DND-41 (cell line): ENCODE data around the gene ACVRL1.

Source experiments
- ATAC-seq: fragments of 200-7000 bp; cut with Tn5 transposase; 3 replicates; pipeline ENCODE4 v1.9.1; 2021; ENCODE audit warnings: low read depth; ENCODE audit not compliant: insufficient read depth
- DNase-seq: peaks from one replicate; pipeline ENCODE4 v3.0.0-alpha.2; 2020
- H2AFZ ChIP-seq: 2 replicates; pipeline ENCODE4 v1.6.0; 2012; ENCODE audit warnings: low read depth, low read length
- H3K27ac ChIP-seq: 2 replicates; pipeline ENCODE4 v1.5.1; 2012; ENCODE audit warnings: low read length, inconsistent platforms
- H3K27me3 ChIP-seq: fragments of 200-600 bp; sonication (generic); 2 replicates; pipeline ENCODE4 v1.6.0; 2012; ENCODE audit warnings: low read length, mild to moderate bottlenecking, inconsistent platforms; ENCODE audit not compliant: insufficient read depth, poor library complexity
- H3K36me3 ChIP-seq: 2 replicates; pipeline ENCODE4 v1.5.1; 2012; ENCODE audit warnings: low read length, inconsistent platforms; ENCODE audit not compliant: insufficient read depth
- H3K4me1 ChIP-seq: 2 replicates; pipeline ENCODE4 v1.5.1; 2012; ENCODE audit warnings: mild to moderate bottlenecking, low read length; ENCODE audit not compliant: insufficient read depth
- H3K4me2 ChIP-seq: 2 replicates; pipeline ENCODE4 v1.6.0; 2012; ENCODE audit warnings: mild to moderate bottlenecking, moderate library complexity, low read length, inconsistent platforms; ENCODE audit not compliant: insufficient read depth
- H3K4me3 ChIP-seq, 2 experiments: fragments of 200-600 bp in 1 of 2; shearing (Covaris generic) in 1 of 2; 2 replicates each; pipeline ENCODE4 v1.5.1; 2012 to 2016; ENCODE audit warnings: inconsistent platforms in 2 of 2, low read length in 2 of 2, mild to moderate bottlenecking in 2 of 2, low read depth in 1 of 2, moderate library complexity in 1 of 2
- H3K79me2 ChIP-seq: 2 replicates; pipeline ENCODE4 v1.6.0; 2012; ENCODE audit warnings: low read length, inconsistent platforms; ENCODE audit not compliant: insufficient read depth
- H3K9ac ChIP-seq: 2 replicates; pipeline ENCODE4 v1.6.0; 2012; ENCODE audit warnings: low read depth, mild to moderate bottlenecking, inconsistent platforms, low read length, moderate library complexity
- H3K9me3 ChIP-seq: 2 replicates; pipeline ENCODE4 v1.5.1; 2012; ENCODE audit warnings: low read length, moderate library complexity, mild to moderate bottlenecking, inconsistent platforms; ENCODE audit not compliant: insufficient read depth, severe bottlenecking
- H4K20me1 ChIP-seq: 2 replicates; pipeline ENCODE4 v1.6.0; 2012; ENCODE audit warnings: low read length; ENCODE audit not compliant: insufficient read depth
- CTCF ChIP-seq: IDR thresholded peaks from 2 replicates; pipeline ENCODE4 v1.5.1; 2012; ENCODE audit warnings: borderline replicate concordance, low read length, moderate library complexity, mild to moderate bottlenecking; ENCODE audit not compliant: poor library complexity, severe bottlenecking; ENCODE audit errors: extremely low read depth
- EZH2 ChIP-seq: IDR thresholded peaks from 3 replicates; pipeline ENCODE4 v1.6.1; 2012; ENCODE audit warnings: borderline replicate concordance, low read depth, mild to moderate bottlenecking, moderate library complexity, low read length, inconsistent platforms; ENCODE audit not compliant: severe bottlenecking

Gene ACVRL1

GRCh38 chr12:51962737-51963136, 55.4 kb downstream of the ACVRL1 start:
- H3K4me1 ChIP-seq = no peaks in the 10 kb centered on the region
- ATAC-seq = no peak
- H3K9me3 ChIP-seq = no peaks in the 10 kb centered on the region
- H3K36me3 ChIP-seq = 0 out of 2 replicates have a peak, but pooled peaks cover 6% of the 10 kb centered on the region
- DNase-seq = no peak
- no peaks in the 10 kb centered on the region for H3K27me3 ChIP-seq
- peaks cover 61% of the 10 kb centered on the region for H3K79me2 ChIP-seq
- no peak overlapping the region for H3K4me3 ChIP-seq
- no peak for TF ChIP-seq CTCF
- TF ChIP-seq EZH2 = no peak
- peaks cover 19% of the 10 kb centered on the region; the same call in 1 of the 2 replicates for H4K20me1 ChIP-seq
- H2AFZ ChIP-seq = no peak overlapping the region
- H3K4me2 ChIP-seq = no peak overlapping the region
- H3K27ac ChIP-seq = no peak overlapping the region
- no peak overlapping the region for H3K9ac ChIP-seq

- no peaks in the 10 kb centered on the region for H3K9me3 ChIP-seq
- no peaks in the 10 kb centered on the region for H3K27me3 ChIP-seq
- TF ChIP-seq EZH2 (no peak), CTCF (no peak)
- no peak overlapping the region for H3K27ac ChIP-seq
- no peak overlapping the region for H3K4me2 ChIP-seq
- DNase-seq (no peak), ATAC-seq (no peak)
- no peak overlapping the region for H3K9ac ChIP-seq
- H2AFZ ChIP-seq = no peak overlapping the region
- no peaks in the 10 kb centered on the region for H3K4me1 ChIP-seq
- H3K79me2 ChIP-seq = peaks cover 57% of the 10 kb centered on the region
- H4K20me1 ChIP-seq = peaks cover 22% of the 10 kb centered on the region; the same call in 1 of the 2 replicates
- H3K4me3 ChIP-seq = no peak overlapping the region
- H3K36me3 ChIP-seq = 0 out of 2 replicates have a peak, but pooled peaks cover 6% of the 10 kb centered on the region
These were observed 56.2 kb downstream of the ACVRL1 start for GRCh38 chr12:51963477-51963876.

GRCh38 chr12:51969643-51970042, 62.3 kb downstream of the ACVRL1 start:
- Histone ChIP-seq H3K79me2 (peaks cover 60% of the 10 kb centered on the region), H3K36me3 (no peaks in the 10 kb centered on the region), H3K9me3 (no peaks in the 10 kb centered on the region), H2AFZ (no peak overlapping the region), H3K9ac (no peak overlapping the region), H4K20me1 (peaks cover 48% of the 10 kb centered on the region; the same call in 1 of the 2 replicates), H3K4me2 (no peak overlapping the region), H3K4me3 (no peak overlapping the region), H3K27ac (no peak overlapping the region), H3K27me3 (no peaks in the 10 kb centered on the region), H3K4me1 (peaks cover 11% of the 10 kb centered on the region)
- ATAC-seq (no peak), DNase-seq (no peak)
- TF ChIP-seq CTCF (no peak), EZH2 (no peak)
